Cardiac septum (tissue), 1 donor: Measurements from ENCODE around the gene RNF208. TPM values are rescaled to one million over a fixed set of nuclear protein-coding genes. Genes with fewer than 3 reads are reported as not detected.
A peak's percentile ranks its signal among the peaks of the same experiment; 100 is the strongest.
"Not testable (repeated sequence)": the region's sequence is repeated elsewhere in the genome, so short reads cannot be mapped to it uniquely, and the experiment has no call there.

Experiments
- DNase-seq: peaks from one replicate; pipeline ENCODE4 v3.0.0-alpha.2; 2020; ENCODE audit warnings: low spot score
- intact Hi-C: fragments of 100-400 bp; cut with DNase I; formaldehyde crosslinking; loops from one replicate; pipeline ENCODE4 v1.14.0; 2022
- total RNA-seq: library from RNA; stranded (reverse); fragmentation: NEBNext Ultra II Directional; extraction: Animal tissue kit (Norgen Biotek cat#: 25700); gene quantifications from one replicate; pipeline ENCODE4 v1.2.1, GENCODE V29; 2021
- donor health status: DM: no; HTN: no; CAD: no.

Gene RNF208
- total RNA-seq, 1 donor from 2014 or later: 22.2 TPM

DNA sequence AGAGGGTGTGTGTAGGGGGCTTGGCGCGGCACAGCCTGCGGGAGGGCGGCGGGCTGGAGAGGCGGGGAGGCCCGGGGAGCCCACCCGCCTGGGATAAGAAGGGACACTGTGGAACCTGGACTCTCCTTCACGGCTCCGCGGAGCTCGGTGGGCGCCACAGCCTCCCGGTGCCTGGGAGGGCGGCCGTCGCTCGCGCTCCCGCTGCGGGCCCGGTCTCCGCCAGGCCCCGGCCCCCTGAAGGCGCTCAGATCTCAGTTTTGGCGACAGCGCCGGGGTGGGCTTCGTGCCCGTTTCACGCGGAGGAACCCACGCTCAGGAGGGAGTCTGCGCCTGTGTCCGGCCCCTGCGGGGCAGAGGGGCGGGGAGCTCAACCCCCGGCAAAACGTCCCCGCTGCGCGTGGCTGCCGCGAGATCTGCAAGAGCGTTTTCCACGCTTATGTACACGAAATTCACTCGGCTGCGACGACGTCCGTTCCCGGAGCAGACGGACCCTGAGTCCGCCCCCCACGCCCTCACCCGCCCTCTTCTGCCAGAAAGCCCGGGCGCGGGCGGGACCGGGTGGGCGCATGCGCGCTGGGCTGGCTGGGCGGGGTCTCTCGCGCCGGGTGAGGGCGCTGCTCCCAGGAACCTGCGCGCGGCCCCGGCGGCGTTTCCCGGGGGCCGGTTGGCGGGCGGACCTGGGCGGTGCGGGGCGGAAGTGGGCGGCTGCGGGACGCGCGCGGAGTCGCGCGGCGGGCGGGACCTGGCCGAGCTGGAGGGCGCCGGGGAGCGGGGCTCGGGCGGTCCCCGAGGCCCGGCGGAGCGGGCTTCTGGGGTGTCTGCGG is 32.8 kb upstream of the RNF208 start, which contains the start of gene NELFB:
TSS of gene NELFB (plus strand) at position 704 of the 824 bp plus-strand sequence.
- peak; percentile 98 for DNase-seq
- intact Hi-C loops: loop anchor here (1.0 to 2.0 kb wide), 2 partner anchors 14 to 32 kb away; partner anchors contain the start of gene TUBB4B

DNA sequence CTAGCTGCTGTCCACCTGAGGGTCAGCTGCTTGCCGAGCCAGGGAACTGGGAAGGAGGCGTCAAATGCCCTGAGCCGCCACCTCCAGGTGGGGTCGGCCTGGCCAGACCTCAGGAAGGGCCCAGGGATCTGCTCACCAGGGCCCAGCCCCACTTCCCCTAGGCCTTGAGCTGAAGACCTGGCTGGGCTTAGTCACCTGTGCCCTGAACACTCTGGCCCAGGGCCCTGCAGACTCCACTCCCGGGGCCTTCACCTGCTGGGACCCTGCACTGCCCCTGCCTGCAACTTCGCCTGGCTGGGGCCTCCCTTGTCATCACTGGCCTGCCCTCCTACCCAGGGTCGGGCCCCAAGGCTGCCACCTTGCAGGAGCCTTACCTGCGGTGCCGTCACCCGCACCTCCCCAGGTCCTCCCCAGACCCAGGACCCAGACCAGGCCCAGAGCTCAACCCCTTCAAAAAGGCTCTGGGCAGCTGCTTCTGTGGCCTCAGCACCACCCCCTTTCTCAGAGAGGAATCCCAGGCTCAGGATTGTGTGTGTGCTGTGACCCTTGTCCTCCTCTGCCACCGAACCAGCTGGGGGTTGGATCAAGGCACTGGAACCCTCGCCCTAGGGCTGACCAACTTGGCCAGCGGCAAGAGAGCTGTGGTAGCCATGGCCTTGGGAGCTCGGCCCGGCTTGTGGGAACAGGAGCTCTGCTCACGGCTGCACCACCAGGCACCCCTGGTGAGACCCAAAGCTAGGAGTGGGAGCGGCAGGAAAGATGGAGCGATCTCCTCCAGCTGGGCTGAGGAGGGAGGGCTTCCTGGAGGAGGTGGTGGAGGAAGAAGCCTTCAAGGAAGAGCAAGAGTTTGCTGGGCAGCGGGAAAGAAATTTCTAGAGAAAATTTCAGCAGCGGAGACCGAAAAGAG is 31.9 kb upstream of the RNF208 start:
- no peak for DNase-seq

DNA sequence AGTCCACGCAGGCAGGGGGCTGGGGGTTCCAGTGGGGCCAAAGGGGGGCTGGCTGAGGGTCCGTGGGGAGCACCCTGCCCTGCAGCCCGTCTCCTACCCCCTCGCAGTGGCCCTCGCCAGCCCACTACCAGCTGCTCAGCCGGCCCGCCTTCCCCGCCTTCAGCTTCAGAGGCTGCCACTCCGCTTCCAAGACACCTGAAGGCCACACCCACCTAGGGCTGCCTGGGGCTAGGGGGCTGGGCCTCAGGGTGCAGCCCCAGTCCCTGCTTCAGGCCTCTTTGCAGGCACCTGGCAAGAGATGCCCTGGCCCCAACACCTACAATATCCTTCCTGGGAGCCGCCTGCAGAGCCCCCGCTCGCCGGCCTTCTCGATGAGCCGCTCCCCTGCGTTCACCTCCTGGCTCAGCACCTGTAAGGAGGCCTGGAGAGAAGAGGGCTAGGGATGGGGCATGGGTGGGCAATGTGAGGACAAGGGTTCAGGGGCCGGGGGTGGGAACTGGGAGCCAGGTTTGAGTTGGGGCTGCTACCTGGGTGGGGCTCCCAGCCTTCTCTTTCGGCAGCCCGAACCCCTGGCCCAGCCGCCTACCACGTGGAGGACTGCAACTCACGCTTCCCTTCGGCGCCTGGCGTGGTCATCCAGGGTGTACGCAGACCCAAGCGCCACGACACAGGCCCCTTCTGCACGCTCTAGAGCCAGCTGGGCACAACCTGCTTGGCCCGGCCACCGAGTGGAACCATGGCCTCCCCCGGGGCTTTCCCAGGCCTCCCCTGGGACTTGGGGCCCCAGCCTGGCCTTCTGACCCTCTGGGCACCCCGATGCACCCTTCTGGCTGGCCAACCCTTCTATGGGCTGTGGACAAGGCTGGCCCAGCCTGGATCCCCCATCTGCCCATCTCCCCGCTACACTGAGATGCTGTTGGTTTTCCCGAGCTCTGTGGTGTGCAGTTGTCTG is 30.8 kb upstream of the RNF208 start:
- no peak for DNase-seq
- intact Hi-C loops: no loop called here

More for the DNA sequence above, 31.9 kb upstream of the RNF208 start:
- intact Hi-C loops: loop anchor here (2.0 kb wide), 1 partner anchor 13 kb away; the partner anchor contains the start of gene TUBB4B

DNA sequence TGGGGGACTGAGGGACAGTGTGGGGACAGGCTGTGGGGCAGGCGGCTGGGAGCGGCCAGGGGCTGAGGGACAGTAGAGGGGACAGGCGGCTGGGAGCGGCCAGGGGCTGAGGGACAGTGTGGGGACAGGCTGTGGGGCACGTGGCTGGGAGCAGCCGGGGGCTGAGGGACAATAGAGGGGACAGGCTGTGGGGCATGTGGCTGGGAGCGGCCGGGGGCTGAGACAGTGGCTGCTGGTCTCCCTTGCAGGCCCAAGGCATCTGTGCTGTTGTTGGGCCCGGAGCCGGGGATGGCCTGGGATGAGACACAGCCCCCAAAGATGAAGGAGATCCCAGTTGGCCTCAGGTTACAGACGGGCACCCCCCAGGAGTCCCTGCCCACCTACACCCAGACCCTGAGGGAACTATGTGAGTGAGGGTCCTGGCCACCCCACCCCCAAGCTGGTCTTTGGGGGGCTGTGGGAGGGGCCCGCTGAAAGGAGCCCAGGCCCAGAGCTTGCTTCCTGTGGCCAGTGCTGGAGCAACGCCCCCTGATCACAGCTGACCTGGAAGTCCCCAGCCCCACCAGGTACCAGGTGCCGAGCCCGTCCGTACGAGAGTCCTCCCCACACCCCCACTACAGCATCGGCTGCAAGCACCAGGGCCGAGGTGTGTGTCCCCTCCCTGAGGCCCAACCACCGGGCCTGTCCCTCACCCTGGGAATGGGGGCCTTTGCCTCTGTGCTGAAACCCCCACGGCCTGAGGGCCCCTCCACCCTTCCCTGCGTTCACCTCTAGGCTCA is 29.6 kb upstream of the RNF208 start:
- intact Hi-C loops: no loop called here
- DNase-seq: no peak

DNA sequence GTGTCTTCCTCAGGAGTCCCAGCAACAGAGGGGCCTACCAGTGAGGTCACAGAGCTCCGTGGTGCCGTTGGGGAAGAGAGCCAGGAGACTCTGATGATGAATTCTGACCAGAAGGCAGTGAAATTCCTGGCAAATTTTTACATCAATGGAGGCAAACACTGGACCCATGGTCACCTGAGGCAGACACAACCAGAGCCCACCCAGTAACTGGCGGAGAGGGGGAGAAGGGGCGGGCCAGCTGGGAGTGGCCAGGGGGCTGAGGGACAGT is 29.1 kb upstream of the RNF208 start, which contains the start of gene STPG3:
TSS of gene STPG3 (plus strand) at position 93 of the 268 bp plus-strand sequence. CDS start at position 94, 1 bp downstream.
- DNase-seq: no peak

DNA sequence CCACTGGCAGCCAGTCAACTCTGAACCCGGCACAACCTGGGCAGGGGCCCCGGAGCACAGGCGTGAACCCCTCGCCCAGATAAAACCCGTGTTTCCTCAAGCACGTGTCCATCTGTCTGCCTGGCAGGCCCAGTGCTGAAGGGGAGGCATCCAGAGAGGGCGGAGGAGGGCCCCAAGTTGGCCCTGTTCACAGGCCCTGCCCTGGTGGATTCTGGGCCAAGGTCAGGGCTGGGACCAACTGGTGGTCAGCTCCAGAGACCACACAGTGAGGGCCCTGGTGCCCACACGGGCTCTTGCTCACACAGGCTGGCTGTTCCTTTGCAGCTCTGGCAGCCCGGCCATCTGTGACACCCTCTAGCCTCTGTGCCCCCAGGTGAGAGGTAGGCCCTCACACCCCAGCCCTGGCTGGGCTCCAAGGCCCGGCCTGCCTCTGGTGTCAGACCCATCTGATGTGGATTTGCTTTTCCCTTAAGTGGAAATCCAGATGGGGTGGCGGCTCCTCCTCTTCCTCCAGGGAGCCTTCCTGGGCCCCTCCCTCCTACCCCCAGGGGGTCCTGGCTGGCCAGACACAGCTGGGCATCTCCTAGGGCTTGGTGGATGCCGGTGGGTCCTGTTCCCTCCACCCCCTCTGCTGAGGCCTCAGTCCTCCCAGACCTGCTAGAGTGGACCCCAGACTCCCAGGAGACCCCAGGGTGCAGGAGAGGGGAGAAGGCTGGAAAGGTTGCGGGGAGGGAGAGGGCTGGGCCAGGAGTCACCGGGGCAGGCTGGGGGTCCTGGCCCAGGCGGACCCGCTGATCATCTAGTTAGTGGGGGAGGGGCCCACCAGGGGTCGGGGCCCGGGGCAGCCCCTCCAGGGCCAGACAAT is 28.5 kb upstream of the RNF208 start:
- no peak for DNase-seq
- intact Hi-C loops: no loop called here

More for the DNA sequence above, 29.1 kb upstream of the RNF208 start, which contains the start of gene STPG3:
- intact Hi-C loops: no loop called here

DNA sequence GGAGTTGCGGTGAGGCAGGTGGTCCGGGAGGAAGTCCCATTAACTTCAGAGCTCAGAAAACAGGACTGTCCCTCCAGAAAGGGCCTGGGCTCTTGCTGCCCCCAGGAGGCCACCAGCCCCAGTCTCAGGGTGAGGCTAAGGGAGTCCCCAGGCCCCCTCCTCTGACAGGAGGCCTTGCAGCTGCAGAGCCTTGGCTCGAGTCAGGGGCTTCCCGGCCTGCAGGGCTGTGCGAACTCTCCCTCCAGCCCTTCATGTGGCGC is 25.8 kb upstream of the RNF208 start:
- DNase-seq: no peak
- intact Hi-C loops: no loop called here

DNA sequence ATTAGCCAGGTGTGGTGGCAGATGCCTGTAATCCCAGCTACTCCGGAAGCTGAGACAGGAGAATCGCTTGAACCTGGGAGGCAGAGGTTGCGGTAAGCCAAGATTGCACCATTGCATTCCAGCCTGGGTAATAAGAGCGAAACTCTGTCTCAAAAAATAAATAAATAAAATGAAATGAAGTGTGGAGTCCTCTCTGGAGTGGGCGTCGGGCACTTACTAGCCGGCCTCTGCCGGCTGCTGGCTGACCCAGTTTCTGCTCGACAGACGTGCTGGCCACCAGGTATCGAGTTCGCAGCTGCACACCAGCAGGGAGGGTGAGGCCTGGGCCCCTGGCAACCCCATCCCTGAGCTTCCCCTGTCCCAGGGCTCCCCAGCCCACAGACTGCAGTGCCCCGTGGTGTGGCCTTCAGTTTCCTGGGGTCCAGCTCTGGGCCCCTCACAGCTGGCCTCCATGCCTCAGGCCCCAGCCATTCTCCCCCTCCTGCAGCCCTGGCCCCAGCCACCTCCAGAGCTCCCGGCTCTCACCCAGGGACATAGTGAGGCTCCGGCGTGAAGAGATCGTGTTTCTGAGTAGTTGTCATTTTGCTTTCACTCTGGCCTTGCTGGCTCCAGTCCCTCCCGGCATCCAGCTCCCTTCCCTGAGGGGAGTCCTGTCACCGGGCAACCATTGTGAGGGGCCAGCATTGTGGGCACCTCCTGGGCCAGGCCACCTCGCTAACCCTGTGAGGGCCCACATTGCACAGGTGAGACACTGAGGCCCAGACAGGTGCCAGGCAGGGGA is 25.3 kb upstream of the RNF208 start:
- DNase-seq: no peak
- intact Hi-C loops: no loop called here

DNA sequence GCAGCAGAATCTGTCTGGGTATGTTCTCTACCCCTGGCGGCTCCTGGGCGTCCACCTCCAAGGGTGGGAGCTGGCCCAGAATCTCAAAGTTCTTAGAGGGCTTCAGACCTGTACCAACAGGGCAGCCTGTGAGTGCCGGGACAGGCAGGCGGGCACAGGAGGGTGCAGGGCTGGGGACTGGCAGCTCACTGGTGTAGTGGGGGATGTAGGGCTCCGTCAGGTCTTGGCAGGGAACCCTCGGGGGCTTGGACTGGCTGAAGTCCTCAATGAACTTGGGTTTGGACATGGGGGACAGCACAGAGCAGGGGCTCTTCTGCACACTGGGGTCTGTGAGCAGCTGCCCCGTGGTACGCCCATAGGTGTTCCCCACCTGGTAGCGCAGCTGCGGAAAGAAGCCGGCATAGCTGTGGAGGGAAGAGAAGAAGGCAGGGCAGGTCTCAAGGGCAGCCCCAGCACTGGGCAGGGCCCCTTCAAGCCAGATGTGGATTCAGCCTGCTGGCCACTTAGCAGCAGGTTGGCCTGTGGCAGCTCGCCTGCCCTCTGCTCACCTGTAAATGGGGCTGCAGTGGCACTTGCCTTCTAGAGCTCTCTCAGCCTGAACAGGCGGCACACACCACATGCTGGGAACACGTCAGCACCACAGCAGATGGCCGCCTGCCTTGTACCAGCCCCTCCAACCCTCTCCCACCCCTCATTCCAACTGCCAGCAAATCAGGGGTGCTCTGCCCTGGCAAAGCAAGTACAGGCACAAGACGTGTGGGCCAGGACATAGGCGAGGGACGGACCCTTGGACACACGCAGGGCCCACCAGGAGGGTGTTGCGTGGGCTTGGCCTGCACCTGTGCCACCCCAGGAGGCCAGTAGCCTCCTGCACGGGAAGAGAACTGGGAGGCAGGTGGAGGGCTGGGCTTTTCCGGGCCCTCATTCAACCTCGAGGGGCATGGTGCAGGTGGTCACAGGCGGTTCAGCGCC is 23.7 kb upstream of the RNF208 start:
- intact Hi-C loops: no loop called here
- no peak for DNase-seq

DNA sequence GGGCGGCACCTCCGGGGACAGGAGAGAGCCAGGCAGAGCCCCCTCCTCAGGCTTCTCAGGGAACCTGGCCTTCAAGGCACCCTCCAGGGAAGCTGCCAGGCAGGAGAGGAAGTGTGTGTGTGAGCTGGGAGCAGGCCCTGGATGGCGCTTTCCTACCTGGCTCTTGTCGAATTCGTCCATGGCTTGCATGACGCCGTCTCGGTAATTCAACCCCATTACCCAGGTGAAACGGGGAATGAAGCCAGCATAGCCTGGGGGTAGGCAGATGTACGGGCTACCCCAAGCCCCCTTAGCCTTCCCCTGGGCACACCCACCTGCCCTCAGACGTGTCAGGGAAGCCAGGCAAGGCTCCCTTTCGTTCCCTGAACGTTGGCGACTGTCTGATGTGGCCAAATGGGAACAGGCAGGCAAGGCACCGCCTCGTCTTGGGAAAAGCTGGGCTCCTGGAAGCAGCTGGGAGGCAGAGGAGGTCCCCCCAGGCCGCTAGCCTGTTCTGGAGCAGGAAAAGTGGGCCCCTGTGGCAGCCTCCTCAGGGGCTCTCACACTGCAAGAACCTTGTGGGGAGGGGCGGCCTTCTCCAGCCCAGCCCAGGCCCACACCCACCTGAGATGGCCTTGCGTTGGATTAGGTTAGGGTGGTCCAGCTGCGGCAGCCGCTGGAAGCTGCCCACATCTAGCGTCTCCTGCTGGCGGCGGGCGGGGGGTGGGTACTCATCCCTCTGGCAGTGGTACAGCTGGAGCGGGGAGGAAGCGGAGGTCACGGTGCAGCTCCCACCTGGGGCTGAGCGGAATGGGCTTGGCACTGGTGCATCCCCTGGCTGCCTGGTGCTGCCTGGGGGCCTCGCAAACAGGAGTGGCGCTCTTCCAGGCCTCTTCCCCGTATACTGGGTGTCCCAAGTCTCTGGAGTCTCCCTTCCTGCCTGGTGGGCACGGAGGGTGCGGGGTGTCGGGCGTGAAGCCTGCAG is 22.7 kb upstream of the RNF208 start:
- DNase-seq: no peak
- intact Hi-C loops: no loop called here

DNA sequence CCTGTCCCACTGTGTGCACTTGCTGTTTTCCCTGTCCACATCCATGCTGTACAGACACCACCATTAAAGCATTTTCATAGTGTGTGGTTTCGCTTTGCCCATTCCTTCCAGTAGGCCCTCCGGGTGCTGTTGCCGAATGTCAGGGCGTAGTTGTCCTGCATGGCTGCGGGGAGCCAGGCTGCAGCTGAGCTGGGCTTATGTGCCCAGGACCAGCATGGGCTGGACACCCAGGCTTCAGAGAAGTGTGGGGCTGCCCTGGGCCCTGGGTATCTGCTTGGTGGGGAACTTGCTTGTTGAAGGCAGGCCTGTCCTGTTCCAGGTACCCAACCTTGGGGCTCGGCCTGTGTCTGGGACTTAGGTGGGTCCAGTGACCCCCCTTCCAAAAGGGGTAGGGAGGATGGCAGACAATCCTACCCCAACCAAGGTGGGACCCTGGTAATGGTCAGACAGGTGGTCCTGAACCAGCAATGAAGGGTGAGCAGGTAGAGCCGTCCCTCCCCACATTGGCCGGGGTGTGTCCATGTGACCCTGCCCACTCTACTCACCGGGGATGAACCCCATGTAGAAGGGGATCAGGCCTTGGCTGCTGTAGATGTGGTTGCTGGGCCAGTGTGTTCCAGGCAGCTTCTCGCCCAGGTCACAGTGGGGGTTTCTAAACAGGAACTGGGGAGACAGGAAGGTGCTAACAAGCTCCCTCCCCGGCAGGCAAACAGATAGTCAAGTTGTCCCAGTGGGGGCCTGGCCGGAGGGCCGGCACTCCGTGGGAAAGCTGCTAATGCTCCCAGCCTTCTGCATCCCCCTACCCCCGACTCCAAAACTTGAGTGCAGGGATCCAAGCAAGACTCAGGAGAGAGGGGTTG is 21.8 kb upstream of the RNF208 start:
- intact Hi-C loops: no loop called here
- no peak for DNase-seq

DNA sequence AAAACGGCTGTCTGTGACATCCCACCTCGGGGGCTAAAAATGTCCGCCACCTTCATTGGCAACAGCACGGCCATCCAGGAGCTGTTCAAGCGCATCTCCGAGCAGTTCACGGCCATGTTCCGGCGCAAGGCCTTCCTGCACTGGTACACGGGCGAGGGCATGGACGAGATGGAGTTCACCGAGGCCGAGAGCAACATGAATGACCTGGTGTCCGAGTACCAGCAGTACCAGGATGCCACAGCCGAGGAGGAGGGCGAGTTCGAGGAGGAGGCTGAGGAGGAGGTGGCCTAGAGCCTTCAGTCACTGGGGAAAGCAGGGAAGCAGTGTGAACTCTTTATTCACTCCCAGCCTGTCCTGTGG is 21.2 kb upstream of the RNF208 start:
- DNase-seq, intact Hi-C loops: not testable (repeated sequence)

DNA sequence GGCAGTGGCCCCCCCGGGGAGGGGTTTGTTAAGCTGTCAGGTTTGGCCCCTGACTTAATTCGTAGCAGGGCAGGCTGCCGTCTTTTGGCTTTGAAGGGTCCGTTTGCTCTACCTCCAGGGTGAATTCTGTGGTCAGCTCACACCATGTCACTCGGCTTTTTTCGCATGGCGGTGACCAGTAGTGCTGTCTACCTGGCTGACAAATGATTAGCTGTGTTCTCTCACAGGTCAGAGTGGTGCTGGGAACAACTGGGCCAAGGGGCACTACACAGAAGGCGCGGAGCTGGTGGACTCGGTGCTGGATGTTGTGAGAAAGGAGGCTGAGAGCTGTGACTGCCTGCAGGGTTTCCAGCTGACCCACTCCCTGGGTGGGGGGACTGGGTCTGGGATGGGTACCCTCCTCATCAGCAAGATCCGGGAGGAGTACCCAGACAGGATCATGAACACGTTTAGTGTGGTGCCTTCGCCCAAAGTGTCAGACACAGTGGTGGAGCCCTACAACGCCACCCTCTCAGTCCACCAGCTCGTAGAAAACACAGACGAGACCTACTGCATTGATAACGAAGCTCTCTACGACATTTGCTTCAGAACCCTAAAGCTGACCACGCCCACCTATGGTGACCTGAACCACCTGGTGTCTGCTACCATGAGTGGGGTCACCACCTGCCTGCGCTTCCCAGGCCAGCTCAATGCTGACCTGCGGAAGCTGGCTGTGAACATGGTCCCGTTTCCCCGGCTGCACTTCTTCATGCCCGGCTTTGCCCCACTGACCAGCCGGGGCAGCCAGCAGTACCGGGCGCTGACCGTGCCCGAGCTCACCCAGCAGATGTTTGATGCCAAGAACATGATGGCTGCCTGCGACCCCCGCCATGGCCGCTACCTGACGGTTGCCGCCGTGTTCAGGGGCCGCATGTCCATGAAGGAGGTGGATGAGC is 20.5 kb upstream of the RNF208 start:
- DNase-seq: no peak
- intact Hi-C loops: no loop called here
